ENCODE measurements around the gene UBR3. TPM values are rescaled to one million over a fixed set of nuclear protein-coding genes. Genes with fewer than 3 reads are reported as not detected.

UBR3 gene
- polyA plus RNA-seq, 1 donor from 2014 or later, result 75.2 TPM

DNA sequence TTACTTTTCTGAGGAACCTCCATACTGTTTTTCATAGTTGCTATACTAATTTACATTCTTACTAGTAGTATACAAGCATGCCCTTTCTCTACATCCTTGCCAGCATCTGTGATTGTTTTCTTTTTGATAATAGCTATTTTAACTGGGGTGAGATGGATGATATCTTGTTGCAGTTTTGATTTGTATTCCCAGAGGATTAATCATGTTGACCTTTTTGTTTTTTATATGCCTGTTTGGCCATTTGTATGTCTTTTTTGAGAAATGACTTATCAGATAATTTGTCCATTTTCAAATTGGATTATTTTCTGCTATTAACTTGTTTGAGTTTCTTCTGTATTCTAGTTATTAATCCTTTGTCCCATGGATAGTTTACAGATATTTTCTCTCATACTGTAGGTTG lies 141.5 kb downstream of the UBR3 start:
- Histone ChIP-seq H3K9me3 (ENCODE audit: low read length) (no peaks in the 10 kb centered on the region), H3K79me2 (replicated peaks; ENCODE audit: insufficient read depth, low read length) (no peaks in the 10 kb centered on the region), H3K27ac (ENCODE audit: low read length) (no peak overlapping the region), H3K9ac (ENCODE audit: low read length) (no peak overlapping the region), H3K36me3 (ENCODE audit: insufficient read depth, low read length) (peaks cover 3% of the 10 kb centered on the region), H3K9me2 (ENCODE audit: insufficient read depth, low read length) (no peaks in the 10 kb centered on the region), H3K4me3 (ENCODE audit: low read length) (no peak overlapping the region), H2AFZ (ENCODE audit: low read depth, low read length) (no peak overlapping the region), H4K20me1 (ENCODE audit: insufficient read depth) (no peaks in the 10 kb centered on the region), H3F3A (ENCODE audit: insufficient read depth, low read length, poor library complexity, severe bottlenecking) (no peaks in the 10 kb centered on the region), H3K27me3 (ENCODE audit: insufficient read depth, low read depth, low read length) (no peaks in the 10 kb centered on the region), H3K4me2 (ENCODE audit: low read length) (no peak overlapping the region)
- TF ChIP-seq TAF1 (IDR thresholded peaks at IDR 0.05; ENCODE audit: low read depth) (no peak), RAD21 (conservative IDR thresholded peaks at IDR 0.05) (no peak), EZH2 (IDR thresholded peaks at IDR 0.05; ENCODE audit: borderline replicate concordance, insufficient read depth, low read length, poor library complexity, severe bottlenecking) (no peak), SMC3 (conservative IDR thresholded peaks at IDR 0.05; ENCODE audit: poor library complexity) (no peak), EP300 (conservative IDR thresholded peaks at IDR 0.05; ENCODE audit: poor library complexity, severe bottlenecking) (no peak), MXI1 (conservative IDR thresholded peaks at IDR 0.05; ENCODE audit: poor library complexity, severe bottlenecking) (no peak), POLR2AphosphoS5 (IDR thresholded peaks at IDR 0.05) (no peak)
- TF ChIP-seq, protein P1, sequence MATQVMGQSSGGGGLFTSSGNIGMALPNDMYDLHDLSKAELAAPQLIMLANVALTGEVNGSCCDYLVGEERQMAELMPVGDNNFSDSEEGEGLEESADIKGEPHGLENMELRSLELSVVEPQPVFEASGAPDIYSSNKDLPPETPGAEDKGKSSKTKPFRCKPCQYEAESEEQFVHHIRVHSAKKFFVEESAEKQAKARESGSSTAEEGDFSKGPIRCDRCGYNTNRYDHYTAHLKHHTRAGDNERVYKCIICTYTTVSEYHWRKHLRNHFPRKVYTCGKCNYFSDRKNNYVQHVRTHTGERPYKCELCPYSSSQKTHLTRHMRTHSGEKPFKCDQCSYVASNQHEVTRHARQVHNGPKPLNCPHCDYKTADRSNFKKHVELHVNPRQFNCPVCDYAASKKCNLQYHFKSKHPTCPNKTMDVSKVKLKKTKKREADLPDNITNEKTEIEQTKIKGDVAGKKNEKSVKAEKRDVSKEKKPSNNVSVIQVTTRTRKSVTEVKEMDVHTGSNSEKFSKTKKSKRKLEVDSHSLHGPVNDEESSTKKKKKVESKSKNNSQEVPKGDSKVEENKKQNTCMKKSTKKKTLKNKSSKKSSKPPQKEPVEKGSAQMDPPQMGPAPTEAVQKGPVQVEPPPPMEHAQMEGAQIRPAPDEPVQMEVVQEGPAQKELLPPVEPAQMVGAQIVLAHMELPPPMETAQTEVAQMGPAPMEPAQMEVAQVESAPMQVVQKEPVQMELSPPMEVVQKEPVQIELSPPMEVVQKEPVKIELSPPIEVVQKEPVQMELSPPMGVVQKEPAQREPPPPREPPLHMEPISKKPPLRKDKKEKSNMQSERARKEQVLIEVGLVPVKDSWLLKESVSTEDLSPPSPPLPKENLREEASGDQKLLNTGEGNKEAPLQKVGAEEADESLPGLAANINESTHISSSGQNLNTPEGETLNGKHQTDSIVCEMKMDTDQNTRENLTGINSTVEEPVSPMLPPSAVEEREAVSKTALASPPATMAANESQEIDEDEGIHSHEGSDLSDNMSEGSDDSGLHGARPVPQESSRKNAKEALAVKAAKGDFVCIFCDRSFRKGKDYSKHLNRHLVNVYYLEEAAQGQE (IDR thresholded peaks at IDR 0.05; ENCODE audit: borderline replicate concordance), result no peak
- TF ChIP-seq, protein P2, sequence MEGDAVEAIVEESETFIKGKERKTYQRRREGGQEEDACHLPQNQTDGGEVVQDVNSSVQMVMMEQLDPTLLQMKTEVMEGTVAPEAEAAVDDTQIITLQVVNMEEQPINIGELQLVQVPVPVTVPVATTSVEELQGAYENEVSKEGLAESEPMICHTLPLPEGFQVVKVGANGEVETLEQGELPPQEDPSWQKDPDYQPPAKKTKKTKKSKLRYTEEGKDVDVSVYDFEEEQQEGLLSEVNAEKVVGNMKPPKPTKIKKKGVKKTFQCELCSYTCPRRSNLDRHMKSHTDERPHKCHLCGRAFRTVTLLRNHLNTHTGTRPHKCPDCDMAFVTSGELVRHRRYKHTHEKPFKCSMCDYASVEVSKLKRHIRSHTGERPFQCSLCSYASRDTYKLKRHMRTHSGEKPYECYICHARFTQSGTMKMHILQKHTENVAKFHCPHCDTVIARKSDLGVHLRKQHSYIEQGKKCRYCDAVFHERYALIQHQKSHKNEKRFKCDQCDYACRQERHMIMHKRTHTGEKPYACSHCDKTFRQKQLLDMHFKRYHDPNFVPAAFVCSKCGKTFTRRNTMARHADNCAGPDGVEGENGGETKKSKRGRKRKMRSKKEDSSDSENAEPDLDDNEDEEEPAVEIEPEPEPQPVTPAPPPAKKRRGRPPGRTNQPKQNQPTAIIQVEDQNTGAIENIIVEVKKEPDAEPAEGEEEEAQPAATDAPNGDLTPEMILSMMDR (IDR thresholded peaks at IDR 0.05; ENCODE audit: poor library complexity, severe bottlenecking), result no peak

GRCh38 chr2:169975221-169975620 lies 148.0 kb downstream of the UBR3 start:
- Histone ChIP-seq H2AFZ (ENCODE audit: low read depth, low read length) (no peak overlapping the region), H3K27me3 (ENCODE audit: insufficient read depth, low read depth, low read length) (no peaks in the 10 kb centered on the region), H3K27ac (ENCODE audit: low read length) (no peak overlapping the region), H3K36me3 (ENCODE audit: insufficient read depth, low read length) (peaks cover 6% of the 10 kb centered on the region), H3K9ac (ENCODE audit: low read length) (no peak overlapping the region), H3K4me2 (ENCODE audit: low read length) (no peak overlapping the region), H4K20me1 (ENCODE audit: insufficient read depth) (no peaks in the 10 kb centered on the region), H3K9me3 (ENCODE audit: low read length) (peaks cover 5% of the 10 kb centered on the region), H3K9me2 (ENCODE audit: insufficient read depth, low read length) (no peaks in the 10 kb centered on the region), H3K4me3 (ENCODE audit: low read length) (no peak overlapping the region), H3F3A (ENCODE audit: insufficient read depth, low read length, poor library complexity, severe bottlenecking) (no peaks in the 10 kb centered on the region), H3K79me2 (replicated peaks; ENCODE audit: insufficient read depth, low read length) (no peaks in the 10 kb centered on the region)
- TF ChIP-seq POLR2AphosphoS5 (IDR thresholded peaks at IDR 0.05) (no peak), EZH2 (IDR thresholded peaks at IDR 0.05; ENCODE audit: borderline replicate concordance, insufficient read depth, low read length, poor library complexity, severe bottlenecking) (no peak), EP300 (conservative IDR thresholded peaks at IDR 0.05; ENCODE audit: poor library complexity, severe bottlenecking) (no peak), TAF1 (IDR thresholded peaks at IDR 0.05; ENCODE audit: low read depth) (no peak), RAD21 (conservative IDR thresholded peaks at IDR 0.05) (no peak), SMC3 (conservative IDR thresholded peaks at IDR 0.05; ENCODE audit: poor library complexity) (no peak)
- TF ChIP-seq, protein P2 (IDR thresholded peaks at IDR 0.05; ENCODE audit: poor library complexity, severe bottlenecking), result no peak
- TF ChIP-seq, protein P1 (IDR thresholded peaks at IDR 0.05; ENCODE audit: borderline replicate concordance), result no peak
